SK-N-SH treated with all-trans-retinoic acid at 6 μM for 48 hours (cell line): ENCODE results near the gene CYP2S1.

Experiments
- ATAC-seq: fragments of 200-7000 bp; cut with Tn5 transposase; 3 replicates; pipeline ENCODE4 v1.9.1; 2020; ENCODE audit warnings: mild to moderate bottlenecking, moderate library complexity
- ARNTL ChIP-seq: fragments of 450-650 bp; formaldehyde crosslinking; IDR thresholded peaks from 2 replicates; pipeline ENCODE4 v1.5.0; 2020; ENCODE audit warnings: low read depth, mild to moderate bottlenecking, moderate library complexity, borderline replicate concordance
- BACH2 ChIP-seq: fragments of 250-450 bp; sonication (Bioruptor Pico); IDR thresholded peaks from 2 replicates; pipeline ENCODE4 v1.9.0; 2021; ENCODE audit warnings: mild to moderate bottlenecking, borderline replicate concordance
- ESRRG ChIP-seq: fragments of 250-450 bp; sonication (Bioruptor Pico); IDR thresholded peaks from 2 replicates; pipeline ENCODE4 v1.6.1; 2021; ENCODE audit warnings: mild to moderate bottlenecking
- GLIS3 ChIP-seq: fragments of 250-450 bp; sonication (Bioruptor Pico); IDR thresholded peaks from 2 replicates; pipeline ENCODE4 v1.5.0; 2020; ENCODE audit warnings: mild to moderate bottlenecking, moderate library complexity
- ISL1 ChIP-seq: fragments of 250-450 bp; sonication (Bioruptor Pico); IDR thresholded peaks from 2 replicates; pipeline ENCODE4 v2.1.2; 2022; ENCODE audit warnings: mild to moderate bottlenecking, moderate library complexity
- OSR1 ChIP-seq: fragments of 250-450 bp; sonication (Bioruptor Pico); IDR thresholded peaks from 2 replicates; pipeline ENCODE4 v1.8.0; 2022; ENCODE audit warnings: moderate library complexity, mild to moderate bottlenecking, inconsistent platforms
- PPARA ChIP-seq: fragments of 250-450 bp; sonication (Bioruptor Pico); IDR thresholded peaks from 2 replicates; pipeline ENCODE4 v1.5.0; 2020; ENCODE audit warnings: mild to moderate bottlenecking, borderline replicate concordance
- RARB ChIP-seq: fragments of 250-450 bp; sonication (Bioruptor Pico); IDR thresholded peaks from 2 replicates; pipeline ENCODE4 v1.8.0; 2021; ENCODE audit warnings: mild to moderate bottlenecking, moderate library complexity
- SNAI2 ChIP-seq: fragments of 250-450 bp; sonication (Bioruptor Pico); IDR thresholded peaks from 2 replicates; pipeline ENCODE4 v1.5.0; 2020; ENCODE audit warnings: mild to moderate bottlenecking, moderate library complexity
- TCF4 ChIP-seq: fragments of 250-450 bp; sonication (Bioruptor Pico); IDR thresholded peaks from 2 replicates; pipeline ENCODE4 v1.8.0; 2021; ENCODE audit warnings: mild to moderate bottlenecking, moderate library complexity, borderline replicate concordance
- TOX ChIP-seq: fragments of 250-450 bp; sonication (Bioruptor Pico); IDR thresholded peaks from 2 replicates; pipeline ENCODE4 v1.8.0; 2021; ENCODE audit warnings: mild to moderate bottlenecking, moderate library complexity, borderline replicate concordance
- ZC3H10 ChIP-seq: fragments of 250-450 bp; sonication (Bioruptor Pico); IDR thresholded peaks from 2 replicates; pipeline ENCODE4 v1.5.1; 2021; ENCODE audit warnings: mild to moderate bottlenecking, moderate library complexity
- ZFP30 ChIP-seq: fragments of 450-650 bp; formaldehyde crosslinking; IDR thresholded peaks from 2 replicates; pipeline ENCODE4 v1.5.0; 2022; ENCODE audit warnings: mild to moderate bottlenecking, moderate library complexity
- ZNF8 ChIP-seq: fragments of 450-650 bp; formaldehyde crosslinking; IDR thresholded peaks from 2 replicates; pipeline ENCODE4 v1.5.0; 2020; ENCODE audit warnings: mild to moderate bottlenecking, moderate library complexity
- TF ChIP-seq, protein P1 (sequence below): fragments of 250-450 bp; sonication (Bioruptor Pico); IDR thresholded peaks from 2 replicates; pipeline ENCODE4 v1.5.1; 2020; ENCODE audit warnings: low read depth, mild to moderate bottlenecking, moderate library complexity
- TF ChIP-seq, protein P2 (sequence below): fragments of 250-450 bp; sonication (Bioruptor Pico); IDR thresholded peaks from 2 replicates; pipeline ENCODE4 v1.5.1; 2021; ENCODE audit warnings: mild to moderate bottlenecking, moderate library complexity
- TF ChIP-seq, protein P3 (sequence below): fragments of 250-450 bp; sonication (Bioruptor Pico); IDR thresholded peaks from 2 replicates; pipeline ENCODE4 v1.5.0; 2020; ENCODE audit warnings: mild to moderate bottlenecking, moderate library complexity
- TF ChIP-seq, protein P4 (sequence below): fragments of 250-450 bp; sonication (Bioruptor Pico); IDR thresholded peaks from 2 replicates; pipeline ENCODE4 v1.8.0; 2021; ENCODE audit warnings: low read depth, mild to moderate bottlenecking, moderate library complexity, borderline replicate concordance
- TF ChIP-seq, protein P5 (sequence below): fragments of 250-450 bp; sonication (Bioruptor Pico); IDR thresholded peaks from 2 replicates; pipeline ENCODE4 v1.8.0; 2020; ENCODE audit warnings: mild to moderate bottlenecking, moderate library complexity, borderline replicate concordance

The CYP2S1 gene

DNA sequence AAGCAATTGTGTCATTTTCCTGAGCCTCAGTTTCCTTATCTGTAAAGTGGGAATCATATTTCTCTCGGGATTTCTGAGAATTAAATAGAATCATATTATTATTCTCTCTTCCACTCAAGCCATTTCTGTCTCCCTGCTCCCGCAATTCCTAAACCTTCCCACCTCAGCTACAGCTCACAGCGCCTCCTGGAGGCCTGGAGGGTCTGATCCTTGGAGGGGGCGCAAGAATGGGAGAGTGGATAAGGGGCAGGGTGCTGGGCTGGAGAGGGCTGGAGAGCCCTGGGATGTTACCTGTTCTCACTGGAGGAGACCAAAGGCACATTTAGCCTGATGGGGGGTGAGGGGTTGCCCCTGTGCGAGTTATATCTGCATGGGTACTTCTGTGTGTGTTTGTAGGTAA, 31.1 kb upstream of the CYP2S1 start:
- no peak for ATAC-seq
- TF ChIP-seq, protein P1, sequence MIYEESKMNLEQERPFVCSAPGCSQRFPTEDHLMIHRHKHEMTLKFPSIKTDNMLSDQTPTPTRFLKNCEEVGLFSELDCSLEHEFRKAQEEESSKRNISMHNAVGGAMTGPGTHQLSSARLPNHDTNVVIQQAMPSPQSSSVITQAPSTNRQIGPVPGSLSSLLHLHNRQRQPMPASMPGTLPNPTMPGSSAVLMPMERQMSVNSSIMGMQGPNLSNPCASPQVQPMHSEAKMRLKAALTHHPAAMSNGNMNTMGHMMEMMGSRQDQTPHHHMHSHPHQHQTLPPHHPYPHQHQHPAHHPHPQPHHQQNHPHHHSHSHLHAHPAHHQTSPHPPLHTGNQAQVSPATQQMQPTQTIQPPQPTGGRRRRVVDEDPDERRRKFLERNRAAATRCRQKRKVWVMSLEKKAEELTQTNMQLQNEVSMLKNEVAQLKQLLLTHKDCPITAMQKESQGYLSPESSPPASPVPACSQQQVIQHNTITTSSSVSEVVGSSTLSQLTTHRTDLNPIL (CRISPR knock-in tag) = no peak
- no peak for TF ChIP-seq TOX (CRISPR knock-in tag)
- no peak for TF ChIP-seq RARB (CRISPR knock-in tag)
- TF ChIP-seq ESRRG (CRISPR knock-in tag) = no peak
- no peak for TF ChIP-seq SNAI2 (CRISPR knock-in tag)
- TF ChIP-seq, protein P2, sequence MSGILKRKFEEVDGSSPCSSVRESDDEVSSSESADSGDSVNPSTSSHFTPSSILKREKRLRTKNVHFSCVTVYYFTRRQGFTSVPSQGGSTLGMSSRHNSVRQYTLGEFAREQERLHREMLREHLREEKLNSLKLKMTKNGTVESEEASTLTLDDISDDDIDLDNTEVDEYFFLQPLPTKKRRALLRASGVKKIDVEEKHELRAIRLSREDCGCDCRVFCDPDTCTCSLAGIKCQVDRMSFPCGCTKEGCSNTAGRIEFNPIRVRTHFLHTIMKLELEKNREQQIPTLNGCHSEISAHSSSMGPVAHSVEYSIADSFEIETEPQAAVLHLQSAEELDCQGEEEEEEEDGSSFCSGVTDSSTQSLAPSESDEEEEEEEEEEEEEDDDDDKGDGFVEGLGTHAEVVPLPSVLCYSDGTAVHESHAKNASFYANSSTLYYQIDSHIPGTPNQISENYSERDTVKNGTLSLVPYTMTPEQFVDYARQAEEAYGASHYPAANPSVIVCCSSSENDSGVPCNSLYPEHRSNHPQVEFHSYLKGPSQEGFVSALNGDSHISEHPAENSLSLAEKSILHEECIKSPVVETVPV (CRISPR knock-in tag) = no peak
- TF ChIP-seq ZNF8 (CRISPR knock-in tag) = no peak
- TF ChIP-seq, protein P3, sequence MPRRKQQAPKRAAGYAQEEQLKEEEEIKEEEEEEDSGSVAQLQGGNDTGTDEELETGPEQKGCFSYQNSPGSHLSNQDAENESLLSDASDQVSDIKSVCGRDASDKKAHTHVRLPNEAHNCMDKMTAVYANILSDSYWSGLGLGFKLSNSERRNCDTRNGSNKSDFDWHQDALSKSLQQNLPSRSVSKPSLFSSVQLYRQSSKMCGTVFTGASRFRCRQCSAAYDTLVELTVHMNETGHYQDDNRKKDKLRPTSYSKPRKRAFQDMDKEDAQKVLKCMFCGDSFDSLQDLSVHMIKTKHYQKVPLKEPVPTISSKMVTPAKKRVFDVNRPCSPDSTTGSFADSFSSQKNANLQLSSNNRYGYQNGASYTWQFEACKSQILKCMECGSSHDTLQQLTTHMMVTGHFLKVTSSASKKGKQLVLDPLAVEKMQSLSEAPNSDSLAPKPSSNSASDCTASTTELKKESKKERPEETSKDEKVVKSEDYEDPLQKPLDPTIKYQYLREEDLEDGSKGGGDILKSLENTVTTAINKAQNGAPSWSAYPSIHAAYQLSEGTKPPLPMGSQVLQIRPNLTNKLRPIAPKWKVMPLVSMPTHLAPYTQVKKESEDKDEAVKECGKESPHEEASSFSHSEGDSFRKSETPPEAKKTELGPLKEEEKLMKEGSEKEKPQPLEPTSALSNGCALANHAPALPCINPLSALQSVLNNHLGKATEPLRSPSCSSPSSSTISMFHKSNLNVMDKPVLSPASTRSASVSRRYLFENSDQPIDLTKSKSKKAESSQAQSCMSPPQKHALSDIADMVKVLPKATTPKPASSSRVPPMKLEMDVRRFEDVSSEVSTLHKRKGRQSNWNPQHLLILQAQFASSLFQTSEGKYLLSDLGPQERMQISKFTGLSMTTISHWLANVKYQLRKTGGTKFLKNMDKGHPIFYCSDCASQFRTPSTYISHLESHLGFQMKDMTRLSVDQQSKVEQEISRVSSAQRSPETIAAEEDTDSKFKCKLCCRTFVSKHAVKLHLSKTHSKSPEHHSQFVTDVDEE (CRISPR knock-in tag) = no peak
- TF ChIP-seq GLIS3 = no peak
- TF ChIP-seq, protein P4, sequence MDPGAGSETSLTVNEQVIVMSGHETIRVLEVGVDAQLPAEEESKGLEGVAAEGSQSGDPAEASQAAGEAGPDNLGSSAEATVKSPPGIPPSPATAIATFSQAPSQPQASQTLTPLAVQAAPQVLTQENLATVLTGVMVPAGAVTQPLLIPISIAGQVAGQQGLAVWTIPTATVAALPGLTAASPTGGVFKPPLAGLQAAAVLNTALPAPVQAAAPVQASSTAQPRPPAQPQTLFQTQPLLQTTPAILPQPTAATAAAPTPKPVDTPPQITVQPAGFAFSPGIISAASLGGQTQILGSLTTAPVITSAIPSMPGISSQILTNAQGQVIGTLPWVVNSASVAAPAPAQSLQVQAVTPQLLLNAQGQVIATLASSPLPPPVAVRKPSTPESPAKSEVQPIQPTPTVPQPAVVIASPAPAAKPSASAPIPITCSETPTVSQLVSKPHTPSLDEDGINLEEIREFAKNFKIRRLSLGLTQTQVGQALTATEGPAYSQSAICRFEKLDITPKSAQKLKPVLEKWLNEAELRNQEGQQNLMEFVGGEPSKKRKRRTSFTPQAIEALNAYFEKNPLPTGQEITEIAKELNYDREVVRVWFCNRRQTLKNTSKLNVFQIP = no peak
- TF ChIP-seq BACH2 = no peak
- no peak for TF ChIP-seq OSR1

DNA sequence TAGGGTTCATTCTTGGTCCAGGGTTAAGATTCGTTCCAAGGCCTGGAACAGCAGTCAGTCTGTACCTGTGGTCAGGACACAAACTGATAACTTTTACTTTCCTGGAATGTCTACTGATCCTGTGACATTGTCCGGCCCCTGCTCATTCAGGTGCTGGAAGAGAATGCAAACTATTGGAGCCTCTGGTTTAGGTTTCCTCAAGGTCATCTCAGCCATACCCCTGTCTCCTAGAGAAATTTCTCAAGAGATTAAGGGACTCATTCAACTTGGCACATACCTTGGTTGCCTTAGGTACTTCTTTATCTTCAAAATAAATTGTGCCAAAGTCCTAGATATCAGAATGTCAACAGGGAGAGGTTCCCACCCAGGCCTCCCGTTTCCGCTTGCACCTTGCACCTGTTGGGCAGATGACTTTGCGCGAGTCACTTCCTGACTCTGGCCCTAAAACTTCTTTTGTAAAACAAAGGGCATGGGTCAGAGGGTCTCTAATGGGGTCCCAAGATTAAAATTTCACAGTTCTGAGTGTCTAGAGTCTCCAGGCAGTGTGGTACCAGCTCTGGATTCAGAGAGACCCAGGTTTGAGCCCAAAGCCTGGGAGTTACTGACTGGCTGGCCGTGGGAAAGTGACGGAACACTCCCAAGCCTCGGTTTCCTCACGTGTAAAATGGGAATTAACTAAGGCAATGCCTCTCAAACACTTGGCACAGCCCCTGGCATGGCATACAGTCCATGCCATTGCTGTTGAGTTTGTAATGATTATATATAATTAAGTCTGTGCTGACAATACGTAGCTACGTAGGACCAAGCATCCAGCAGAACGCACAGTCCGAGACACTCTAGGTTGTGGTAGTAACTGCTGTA, 25.8 kb upstream of the CYP2S1 start:
- no peak for TF ChIP-seq GLIS3
- no peak for TF ChIP-seq ESRRG (CRISPR knock-in tag)
- no peak for TF ChIP-seq ZC3H10
- no peak for TF ChIP-seq ARNTL (CRISPR knock-in tag)
- TF ChIP-seq, protein P5, sequence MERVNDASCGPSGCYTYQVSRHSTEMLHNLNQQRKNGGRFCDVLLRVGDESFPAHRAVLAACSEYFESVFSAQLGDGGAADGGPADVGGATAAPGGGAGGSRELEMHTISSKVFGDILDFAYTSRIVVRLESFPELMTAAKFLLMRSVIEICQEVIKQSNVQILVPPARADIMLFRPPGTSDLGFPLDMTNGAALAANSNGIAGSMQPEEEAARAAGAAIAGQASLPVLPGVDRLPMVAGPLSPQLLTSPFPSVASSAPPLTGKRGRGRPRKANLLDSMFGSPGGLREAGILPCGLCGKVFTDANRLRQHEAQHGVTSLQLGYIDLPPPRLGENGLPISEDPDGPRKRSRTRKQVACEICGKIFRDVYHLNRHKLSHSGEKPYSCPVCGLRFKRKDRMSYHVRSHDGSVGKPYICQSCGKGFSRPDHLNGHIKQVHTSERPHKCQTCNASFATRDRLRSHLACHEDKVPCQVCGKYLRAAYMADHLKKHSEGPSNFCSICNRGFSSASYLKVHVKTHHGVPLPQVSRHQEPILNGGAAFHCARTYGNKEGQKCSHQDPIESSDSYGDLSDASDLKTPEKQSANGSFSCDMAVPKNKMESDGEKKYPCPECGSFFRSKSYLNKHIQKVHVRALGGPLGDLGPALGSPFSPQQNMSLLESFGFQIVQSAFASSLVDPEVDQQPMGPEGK (CRISPR knock-in tag) = no peak
- TF ChIP-seq, protein P4 = no peak
- no peak for TF ChIP-seq TOX (CRISPR knock-in tag)
- no peak for TF ChIP-seq PPARA
- no peak for TF ChIP-seq OSR1
- no peak for TF ChIP-seq ZNF8 (CRISPR knock-in tag)
- no peak for TF ChIP-seq SNAI2 (CRISPR knock-in tag)
- TF ChIP-seq BACH2 = no peak
- TF ChIP-seq ISL1 (CRISPR knock-in tag) = no peak
- TF ChIP-seq TCF4 (CRISPR knock-in tag) = no peak
- TF ChIP-seq ZFP30 (CRISPR knock-in tag) = no peak
- ATAC-seq = no peak
